ENCODE measurements around the gene FANK1.

Gene FANK1

GRCh38 chr10:126011995-126012394 lies 115.6 kb downstream of the FANK1 start:
- FAIRE-seq = no peak
- TF ChIP-seq POLR2A (IDR thresholded peaks at IDR 0.05; ENCODE audit: low read depth, low read length) = no peak
- no peak for DNase-seq (ENCODE audit: insufficient read length, low spot score)

GRCh38 chr10:126012485-126012884 lies 116.1 kb downstream of the FANK1 start:
- TF ChIP-seq POLR2A (IDR thresholded peaks at IDR 0.05; ENCODE audit: low read depth, low read length) = no peak
- FAIRE-seq (peak; percentile 58), DNase-seq (ENCODE audit: insufficient read length, low spot score) (peak; percentile 19)

DNA sequence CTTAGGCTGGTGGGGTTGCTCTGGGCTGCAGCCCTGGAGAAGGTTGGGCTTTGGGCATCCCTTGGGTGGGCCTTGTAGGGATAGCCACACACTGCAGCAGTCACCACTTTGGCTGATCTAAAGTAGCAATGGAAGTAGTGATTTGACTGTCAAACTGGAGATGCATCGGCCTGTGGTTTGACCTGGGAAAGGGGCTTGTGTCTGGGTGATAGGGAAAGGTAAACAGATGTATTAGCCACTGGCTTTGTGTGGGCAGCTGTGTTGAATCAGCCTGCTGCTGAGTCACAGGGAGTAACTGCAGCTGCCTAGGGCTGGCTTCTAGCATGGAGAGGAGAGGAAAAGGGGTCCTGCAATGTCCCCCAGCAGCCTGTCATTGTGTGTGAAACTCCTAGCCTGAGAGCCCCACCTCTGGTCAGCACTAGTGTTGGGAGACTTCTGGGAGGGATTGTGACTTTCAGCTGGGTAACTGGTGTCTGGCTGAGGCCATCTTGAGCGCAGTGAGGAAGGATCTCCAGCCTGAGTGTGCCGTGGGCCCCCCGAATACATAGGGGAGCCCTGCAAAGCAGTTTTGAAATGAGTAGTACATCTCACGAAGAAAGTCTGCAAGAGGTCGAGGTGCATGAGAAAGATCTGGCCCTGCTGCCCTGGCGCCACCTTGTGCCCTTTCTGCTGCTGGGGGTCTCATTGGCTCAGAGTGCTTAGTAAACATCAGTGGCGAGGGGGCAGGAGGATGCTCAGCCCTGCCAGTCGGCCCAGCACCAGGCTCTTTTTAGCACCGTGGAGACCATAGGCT lies 117.3 kb downstream of the FANK1 start:
- peak; percentile 51 for DNase-seq (ENCODE audit: insufficient read length, low spot score)
- peak; percentile 99 for FAIRE-seq
- no peak for TF ChIP-seq POLR2A (IDR thresholded peaks at IDR 0.05; ENCODE audit: low read depth, low read length)

DNA sequence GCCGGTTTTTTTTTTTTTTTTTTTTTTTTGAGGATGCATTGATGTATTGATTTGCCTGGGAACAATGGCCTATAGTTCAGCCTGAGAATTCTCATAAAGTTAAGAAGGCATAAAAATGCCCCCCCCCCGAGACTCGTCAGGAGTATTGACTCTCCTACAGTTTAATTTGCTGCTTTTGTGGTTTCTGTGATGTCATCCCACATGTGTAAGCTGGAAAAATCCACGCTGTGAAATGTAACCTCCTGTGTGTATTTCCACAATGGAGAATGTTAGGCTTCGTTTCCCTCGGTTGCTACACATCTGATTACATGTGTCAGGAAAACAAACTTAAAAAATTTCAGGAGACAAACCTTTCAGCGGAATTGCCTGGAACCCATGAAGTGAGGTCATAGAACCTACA lies 117.9 kb downstream of the FANK1 start:
- peak; percentile 57 for FAIRE-seq
- no peak for DNase-seq (ENCODE audit: insufficient read length, low spot score)
- no peak for TF ChIP-seq POLR2A (IDR thresholded peaks at IDR 0.05; ENCODE audit: low read depth, low read length)

GRCh38 chr10:126015413-126015812 lies 119.0 kb downstream of the FANK1 start:
- FAIRE-seq = no peak
- DNase-seq (ENCODE audit: insufficient read length, low spot score) = no peak
- TF ChIP-seq POLR2A (IDR thresholded peaks at IDR 0.05; ENCODE audit: low read depth, low read length) = no peak

GRCh38 chr10:126016156-126016805 lies 119.9 kb downstream of the FANK1 start:
- DNase-seq (ENCODE audit: insufficient read length, low spot score) = no peak
- FAIRE-seq = no peak
- no peak for TF ChIP-seq POLR2A (IDR thresholded peaks at IDR 0.05; ENCODE audit: low read depth, low read length)

DNA sequence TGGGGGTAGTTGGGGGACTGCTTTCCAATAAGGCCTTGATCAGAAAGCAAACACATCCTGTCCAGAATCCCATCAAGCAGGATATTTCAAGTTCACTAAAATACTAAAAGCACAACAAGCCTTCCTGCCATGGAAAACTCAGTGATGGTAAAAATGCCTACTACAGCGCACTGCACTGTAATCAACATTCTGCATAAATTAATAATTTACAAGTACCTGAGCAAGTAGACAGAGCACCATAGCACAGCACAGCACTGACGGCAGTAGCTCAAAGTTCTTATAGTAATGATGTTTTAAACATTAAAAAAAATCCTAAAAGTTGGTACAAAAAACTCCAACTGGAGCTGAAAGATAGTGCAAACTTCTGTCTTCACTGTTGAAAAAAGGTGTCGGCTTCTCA lies 120.5 kb downstream of the FANK1 start:
- FAIRE-seq (no peak), DNase-seq (ENCODE audit: insufficient read length, low spot score) (no peak)
- TF ChIP-seq POLR2A (IDR thresholded peaks at IDR 0.05; ENCODE audit: low read depth, low read length) = no peak

GRCh38 chr10:126017961-126018560 lies 121.7 kb downstream of the FANK1 start:
- DNase-seq (ENCODE audit: insufficient read length, low spot score) = no peak
- TF ChIP-seq POLR2A (IDR thresholded peaks at IDR 0.05; ENCODE audit: low read depth, low read length) = no peak
- FAIRE-seq = no peak

DNA sequence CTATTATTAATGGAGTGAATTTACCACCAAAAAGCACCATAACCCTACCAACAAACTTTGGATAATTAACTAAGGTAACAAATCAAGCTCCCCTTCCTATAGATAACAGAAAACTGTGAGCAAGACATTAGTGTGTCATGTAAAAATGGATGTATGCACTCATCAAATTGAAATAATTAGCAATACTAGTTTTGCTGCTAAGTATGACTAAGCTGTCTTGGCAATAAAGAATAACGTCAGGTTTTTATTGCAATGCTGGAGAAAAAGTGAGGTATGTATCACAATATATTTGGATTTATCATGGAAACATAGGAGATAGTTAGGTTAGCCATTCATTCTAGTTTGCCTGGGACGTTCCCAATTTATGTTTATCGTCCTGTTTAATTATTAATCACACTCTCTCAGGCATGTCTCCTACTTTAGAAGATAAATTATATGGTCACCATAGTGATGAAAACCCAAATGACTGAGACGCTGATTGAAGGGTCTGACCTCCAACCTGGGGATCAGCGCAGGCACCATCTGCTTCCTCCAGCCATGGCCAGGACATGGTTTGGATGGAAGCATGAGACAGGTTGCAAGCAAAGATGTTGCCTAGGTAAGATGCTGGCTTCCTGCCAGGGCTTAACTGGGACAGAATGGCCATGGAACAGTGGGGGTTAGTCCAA lies 125.6 kb downstream of the FANK1 start:
- FAIRE-seq (no peak), DNase-seq (ENCODE audit: insufficient read length, low spot score) (no peak)
- TF ChIP-seq POLR2A (IDR thresholded peaks at IDR 0.05; ENCODE audit: low read depth, low read length) = no peak

- FAIRE-seq (no peak), DNase-seq (ENCODE audit: insufficient read length, low spot score) (no peak)
- no peak for TF ChIP-seq POLR2A (IDR thresholded peaks at IDR 0.05; ENCODE audit: low read depth, low read length)
These were observed 126.5 kb downstream of the FANK1 start for GRCh38 chr10:126022841-126023240.

GRCh38 chr10:126027692-126028091 lies 131.3 kb downstream of the FANK1 start:
- DNase-seq (ENCODE audit: insufficient read length, low spot score) (no peak), FAIRE-seq (no peak)
- TF ChIP-seq POLR2A (IDR thresholded peaks at IDR 0.05; ENCODE audit: low read depth, low read length) = no peak

GRCh38 chr10:126029999-126030398 lies 133.6 kb downstream of the FANK1 start:
- no peak for DNase-seq (ENCODE audit: insufficient read length, low spot score)
- FAIRE-seq = no peak
- no peak for TF ChIP-seq POLR2A (IDR thresholded peaks at IDR 0.05; ENCODE audit: low read depth, low read length)

- DNase-seq (ENCODE audit: insufficient read length, low spot score) (no peak), FAIRE-seq (no peak)
- no peak for TF ChIP-seq POLR2A (IDR thresholded peaks at IDR 0.05; ENCODE audit: low read depth, low read length)
These were observed 138.2 kb downstream of the FANK1 start for GRCh38 chr10:126034586-126034985.

- DNase-seq (ENCODE audit: insufficient read length, low spot score) (no peak), FAIRE-seq (no peak)
- no peak for TF ChIP-seq POLR2A (IDR thresholded peaks at IDR 0.05; ENCODE audit: low read depth, low read length)
These were observed 140.2 kb downstream of the FANK1 start for GRCh38 chr10:126036515-126036914.

Measured in H54 (cell line).